ENCODE measurements around the gene BOD1L1. TPM values are rescaled to one million over a fixed set of nuclear protein-coding genes. Genes with fewer than 3 reads are reported as not detected.

Gene BOD1L1
- total RNA-seq, 1 experiment from 2014 or later = 22.0 TPM

DNA sequence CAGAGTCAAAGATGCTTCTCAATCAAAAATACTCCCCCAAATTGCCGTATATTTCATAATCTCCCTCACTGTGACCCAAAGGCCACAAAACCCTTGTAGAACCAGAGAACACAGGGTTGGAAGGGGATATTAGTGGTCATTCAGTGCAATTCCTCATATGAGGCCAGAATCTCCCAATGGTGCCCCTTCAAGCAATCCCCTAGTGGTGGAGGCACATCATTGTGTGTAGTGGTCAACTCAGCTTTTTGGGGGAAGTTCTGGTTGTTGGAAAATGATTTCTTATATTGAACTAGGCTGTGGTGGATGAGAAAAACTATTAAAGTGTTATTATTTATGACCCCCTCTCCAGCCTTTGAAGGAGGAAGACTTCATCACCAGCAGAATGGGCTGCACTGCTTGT, 17.6 kb upstream of the BOD1L1 start:
- intact Hi-C loops (cut with micrococcal nuclease) = no loop called here
- Histone ChIP-seq H3K9me2 (replicated peaks; ENCODE audit: low read length) (no peaks in the 10 kb centered on the region), H3K4me2 (ENCODE audit: low read length) (no peak overlapping the region), H3K4me1 (ENCODE audit: insufficient read depth, low read length) (peaks cover 28% of the 10 kb centered on the region), H3K36me3 (ENCODE audit: low read depth, low read length) (no peaks in the 10 kb centered on the region), H3K9ac (ENCODE audit: low read length) (no peak overlapping the region), H3K27me3 (ENCODE audit: low read length) (no peaks in the 10 kb centered on the region), H4K20me1 (ENCODE audit: low read length) (no peaks in the 10 kb centered on the region), H2AFZ (ENCODE audit: low read length) (no peak overlapping the region), H3F3A (ENCODE audit: low read length, unreplicated experiment) (no peaks in the 10 kb centered on the region), H3K79me2 (ENCODE audit: low read length) (no peaks in the 10 kb centered on the region), H3K9me3 (ENCODE audit: low read length) (no peaks in the 10 kb centered on the region), H3K4me3 (ENCODE audit: low read length) (no peak overlapping the region), H3K27ac (ENCODE audit: low read length) (no peak overlapping the region)
- POLR2A ChIA-PET (ENCODE audit: unreplicated experiment) = no interaction called here
- ATAC-seq (no peak), DNase-seq (no peak)
- BruUV-seq (replicated peaks) = no TSS peak
- TF ChIP-seq EZH2 (IDR thresholded peaks at IDR 0.05; ENCODE audit: low read length, unreplicated experiment) = no peak
- peak; percentile 24; the same call in 1 of the 2 replicates for TF ChIP-seq CTCF (conservative IDR thresholded peaks at IDR 0.05; ENCODE audit: low read depth, low read length)
- CTCF ChIA-PET = no interaction called here

DNA sequence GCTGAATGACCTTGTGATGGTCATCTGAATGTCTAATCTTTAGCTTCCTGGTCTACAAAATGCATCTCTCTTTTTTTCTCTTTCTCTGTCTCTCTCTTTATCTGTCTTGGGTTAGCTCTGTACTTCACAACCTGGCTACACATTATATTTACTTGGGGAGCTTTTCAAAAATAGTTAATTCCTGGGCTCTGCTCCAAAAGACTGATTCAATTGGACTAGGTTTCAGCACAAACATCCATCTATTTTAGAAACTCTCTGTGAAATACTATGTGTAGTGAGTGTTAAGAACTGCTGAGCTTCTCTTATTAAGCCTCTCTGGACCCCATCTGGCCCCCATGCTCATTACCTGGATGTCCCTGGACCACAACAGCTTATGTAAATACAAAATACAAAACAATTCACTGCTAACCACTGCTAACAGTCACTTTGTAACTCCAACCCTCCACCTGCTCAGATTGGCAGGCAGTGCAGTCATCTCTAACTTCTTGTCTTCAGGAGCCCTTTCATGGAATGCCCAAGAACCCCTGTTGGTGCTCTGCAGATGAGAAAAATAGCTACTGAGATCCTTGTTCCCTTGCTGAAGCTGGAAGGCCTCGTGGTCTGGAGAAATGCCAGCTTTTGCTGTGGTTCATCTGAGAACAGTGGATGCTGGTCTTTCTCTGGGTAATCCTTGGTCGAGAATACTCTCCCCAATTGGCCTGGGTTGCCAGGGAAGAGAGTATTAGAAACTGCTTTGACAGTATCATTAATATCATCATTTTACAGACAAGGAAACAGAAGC, 14.8 kb upstream of the BOD1L1 start:
- no peak overlapping the region for H3K4me3 ChIP-seq (ENCODE audit: low read length)
- H3F3A ChIP-seq (ENCODE audit: low read length, unreplicated experiment) = no peaks in the 10 kb centered on the region
- no peaks in the 10 kb centered on the region for H3K79me2 ChIP-seq (ENCODE audit: low read length)
- no peak for TF ChIP-seq EZH2 (IDR thresholded peaks at IDR 0.05; ENCODE audit: low read length, unreplicated experiment)
- TF ChIP-seq CTCF (conservative IDR thresholded peaks at IDR 0.05; ENCODE audit: low read depth, low read length) = no peak
- TF ChIP-seq EZH2phosphoT487 (IDR thresholded peaks at IDR 0.05; ENCODE audit: borderline replicate concordance, low read length) = no peak
- BruUV-seq (replicated peaks) = no TSS peak
- ChIA-PET POLR2A (ENCODE audit: unreplicated experiment) (interaction anchor here (0.5 kb wide), 1 partner anchor 14 kb away, joined by 4 read pairs; no protein-coding TSS in a partner anchor), CTCF (no interaction called here)
- intact Hi-C loops (cut with micrococcal nuclease) = no loop called here
- H3K9me3 ChIP-seq (ENCODE audit: low read length) = no peaks in the 10 kb centered on the region
- peaks cover 38% of the 10 kb centered on the region for H3K4me1 ChIP-seq (ENCODE audit: insufficient read depth, low read length)
- peak overlapping the region; percentile 78 for H3K9ac ChIP-seq (ENCODE audit: low read length)
- no peaks in the 10 kb centered on the region for H4K20me1 ChIP-seq (ENCODE audit: low read length)
- H3K27ac ChIP-seq (ENCODE audit: low read length) = peak overlapping the region; percentile 97
- ATAC-seq (peak; percentile 37), DNase-seq (peak; percentile 35)
- H3K9me2 ChIP-seq (replicated peaks; ENCODE audit: low read length) = no peaks in the 10 kb centered on the region
- H3K4me2 ChIP-seq (ENCODE audit: low read length) = no peak overlapping the region
- peak overlapping the region; percentile 11; the same call in 1 of the 2 replicates for H2AFZ ChIP-seq (ENCODE audit: low read length)
- no peaks in the 10 kb centered on the region for H3K27me3 ChIP-seq (ENCODE audit: low read length)
- no peaks in the 10 kb centered on the region for H3K36me3 ChIP-seq (ENCODE audit: low read depth, low read length)

DNA sequence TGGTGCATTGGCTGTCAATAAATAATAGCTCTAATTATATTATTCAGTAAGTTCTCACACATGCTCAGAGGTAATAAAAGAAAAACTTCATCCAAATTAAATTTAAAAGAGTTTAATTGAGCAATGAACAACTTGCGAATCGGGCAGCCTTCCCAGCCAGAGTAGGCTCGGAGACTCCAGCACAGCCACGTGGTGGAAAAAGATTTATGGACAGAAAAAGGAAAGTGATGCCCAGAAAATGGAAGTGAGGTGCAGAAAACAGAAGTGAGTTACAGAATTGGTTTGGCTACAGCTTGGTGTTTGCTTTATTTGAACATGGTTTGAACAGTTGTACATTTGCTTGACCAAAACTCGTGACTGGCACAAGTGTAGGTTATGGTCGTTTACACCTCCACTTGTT, 13.6 kb upstream of the BOD1L1 start:
- H2AFZ ChIP-seq (ENCODE audit: low read length) = no peak overlapping the region
- POLR2A ChIA-PET (ENCODE audit: unreplicated experiment) = no interaction called here
- peak overlapping the region; percentile 55; the same call in 1 of the 2 replicates for H3K4me2 ChIP-seq (ENCODE audit: low read length)
- H3K27ac ChIP-seq (ENCODE audit: low read length) = peak overlapping the region; percentile 97
- no peaks in the 10 kb centered on the region for H3K9me2 ChIP-seq (replicated peaks; ENCODE audit: low read length)
- no peaks in the 10 kb centered on the region for H3F3A ChIP-seq (ENCODE audit: low read length, unreplicated experiment)
- CTCF ChIA-PET = interaction anchor here (0.6 kb wide), 1 partner anchor 1559 kb away, joined by 3 read pairs; no protein-coding TSS in a partner anchor
- peaks cover 38% of the 10 kb centered on the region for H3K4me1 ChIP-seq (ENCODE audit: insufficient read depth, low read length)
- no peak for TF ChIP-seq EZH2phosphoT487 (IDR thresholded peaks at IDR 0.05; ENCODE audit: borderline replicate concordance, low read length)
- TF ChIP-seq EZH2 (IDR thresholded peaks at IDR 0.05; ENCODE audit: low read length, unreplicated experiment) = no peak
- no peak for TF ChIP-seq CTCF (conservative IDR thresholded peaks at IDR 0.05; ENCODE audit: low read depth, low read length)
- ATAC-seq = no peak
- H4K20me1 ChIP-seq (ENCODE audit: low read length) = no peaks in the 10 kb centered on the region
- intact Hi-C loops (cut with micrococcal nuclease) = no loop called here
- no TSS peak for BruUV-seq (replicated peaks)
- no peak for DNase-seq
- peak overlapping the region; percentile 78 for H3K9ac ChIP-seq (ENCODE audit: low read length)
- no peaks in the 10 kb centered on the region for H3K27me3 ChIP-seq (ENCODE audit: low read length)
- no peak overlapping the region for H3K4me3 ChIP-seq (ENCODE audit: low read length)
- H3K79me2 ChIP-seq (ENCODE audit: low read length) = no peaks in the 10 kb centered on the region
- no peaks in the 10 kb centered on the region for H3K36me3 ChIP-seq (ENCODE audit: low read depth, low read length)
- H3K9me3 ChIP-seq (ENCODE audit: low read length) = no peaks in the 10 kb centered on the region

All from PC-3 (cell line).